Liver (tissue), 9 donors: ENCODE measurements around the gene IRF8. TPM values are rescaled to one million over a fixed set of nuclear protein-coding genes. Genes with fewer than 3 reads are reported as not detected.

Source experiments
- DNase-seq: peaks from one replicate; pipeline ENCODE4 v3.0.0-alpha.2; 2017; ENCODE audit warnings: low spot score
- H3K27ac ChIP-seq, 2 donors: one replicate each; pipeline ENCODE4 v1.7.0; 2013; ENCODE audit warnings: inconsistent platforms in 2 of 2, low read length in 2 of 2, control low read depth in 1 of 2, low read depth in 1 of 2, mild to moderate bottlenecking in 1 of 2
- H3K27me3 ChIP-seq, 4 donors: one replicate each; pipeline versions ENCODE4 v1.6.1 to v1.7.0; 2013; ENCODE audit warnings: low read length in 3 of 4, inconsistent platforms in 1 of 4, mild to moderate bottlenecking in 1 of 4, moderate library complexity in 1 of 4; ENCODE audit not compliant: control insufficient read depth in 4 of 4, insufficient read depth in 4 of 4
- H3K36me3 ChIP-seq, 4 donors: one replicate each; pipeline versions ENCODE4 v1.6.1 to v1.7.0; 2013; ENCODE audit warnings: low read length in 3 of 4, mild to moderate bottlenecking in 3 of 4, low read depth in 1 of 4, moderate library complexity in 1 of 4; ENCODE audit not compliant: control insufficient read depth in 4 of 4, insufficient read depth in 3 of 4
- H3K4me1 ChIP-seq, 4 donors: one replicate each; pipeline versions ENCODE4 v1.6.1 to v1.7.0; 2013; ENCODE audit warnings: low read length in 3 of 4, mild to moderate bottlenecking in 3 of 4, moderate library complexity in 1 of 4; ENCODE audit not compliant: control insufficient read depth in 4 of 4, insufficient read depth in 4 of 4
- H3K4me3 ChIP-seq, 3 donors: one replicate each; pipeline versions ENCODE4 v1.6.1 to v1.7.0; 2013; ENCODE audit warnings: low read length in 3 of 3, control low read depth in 1 of 3, low read depth in 1 of 3, mild to moderate bottlenecking in 1 of 3
- H3K9ac ChIP-seq, 2 donors: one replicate each; pipeline ENCODE4 v1.7.0; 2013; ENCODE audit warnings: low read length in 2 of 2, mild to moderate bottlenecking in 2 of 2, moderate library complexity in 2 of 2, control low read depth in 1 of 2, low read depth in 1 of 2
- H3K9me3 ChIP-seq, 4 donors: one replicate each; pipeline versions ENCODE4 v1.6.1 to v1.7.0; 2013; ENCODE audit warnings: low read length in 3 of 4; ENCODE audit not compliant: control insufficient read depth in 4 of 4
- EGR1 ChIP-seq, 2 donors: IDR thresholded peaks; 2 replicates each; pipeline ENCODE4 v1.6.1; 2016 to 2018; ENCODE audit warnings: antibody characterized with exemption in 2 of 2, low read depth in 2 of 2
- FOXA1 ChIP-seq: IDR thresholded peaks from 2 replicates; pipeline ENCODE4 v1.6.1; 2016; ENCODE audit warnings: antibody characterized with exemption
- FOXA2 ChIP-seq: IDR thresholded peaks from 2 replicates; pipeline ENCODE4 v1.6.1; 2016; ENCODE audit warnings: antibody characterized with exemption
- GABPA ChIP-seq, 2 donors: IDR thresholded peaks in 1 of 2; conservative IDR thresholded peaks in 1 of 2; 2 replicates each; pipeline ENCODE4 v1.6.1; 2016; ENCODE audit warnings: antibody characterized with exemption in 2 of 2, mild to moderate bottlenecking in 1 of 2, moderate library complexity in 1 of 2
- HNF4A ChIP-seq, 2 donors: conservative IDR thresholded peaks; 2 replicates each; pipeline ENCODE4 v1.6.1; 2016; ENCODE audit warnings: antibody characterized with exemption in 2 of 2, mild to moderate bottlenecking in 2 of 2
- RAD21 ChIP-seq, 2 donors: IDR thresholded peaks; 2 replicates each; pipeline ENCODE4 v1.6.1; 2016; ENCODE audit warnings: antibody characterized with exemption in 2 of 2, mild to moderate bottlenecking in 2 of 2
- REST ChIP-seq: IDR thresholded peaks from 2 replicates; pipeline ENCODE4 v1.6.1; 2016; ENCODE audit warnings: antibody characterized with exemption, mild to moderate bottlenecking
- RXRA ChIP-seq, 2 donors: IDR thresholded peaks; 2 replicates each; pipeline ENCODE4 v1.6.1; 2017 to 2018; ENCODE audit warnings: antibody characterized with exemption in 2 of 2, mild to moderate bottlenecking in 1 of 2
- SP1 ChIP-seq: IDR thresholded peaks from 2 replicates; pipeline ENCODE4 v1.6.1; 2018; ENCODE audit warnings: antibody characterized with exemption, mild to moderate bottlenecking
- TAF1 ChIP-seq: conservative IDR thresholded peaks from 2 replicates; pipeline ENCODE4 v1.6.1; 2016; ENCODE audit warnings: antibody characterized with exemption, mild to moderate bottlenecking
- YY1 ChIP-seq: IDR thresholded peaks from 2 replicates; pipeline ENCODE4 v1.6.1; 2016; ENCODE audit warnings: antibody characterized with exemption, mild to moderate bottlenecking
- WGBS: extraction: QIAGEN DNeasy Blood & Tissue Kit; methylation state at CpG from one replicate; pipeline ENCODE4 v1.1.7; 2013; 5-methylcytosine and 5-hydroxymethylcytosine counted together
- polyA plus RNA-seq, 2 donors: library from polyadenylated mRNA; stranded (reverse) in 1 of 2; unstranded in 1 of 2; fragments of 200-250 nt in 1 of 2; fragments of >200 nt in 1 of 2; fragmentation: Nextera tagmentation in 1 of 2; extraction: Ambion mirVana in 1 of 2; gene quantifications; one replicate each; pipeline versions ENCODE4 v1.2.1 to v1.2.3, GENCODE V29; 2013 to 2015
- total RNA-seq, 2 donors: library from RNA; depleted of rRNA; stranded (reverse); fragments of >200 nt; gene quantifications; one replicate each; pipeline ENCODE4 v1.2.3, GENCODE V29; 2014
- TF ChIP-seq, protein P1 (sequence below): IDR thresholded peaks from 2 replicates; pipeline ENCODE4 v1.6.1; 2016; ENCODE audit warnings: antibody characterized with exemption
- TF ChIP-seq, protein P2 (sequence below): IDR thresholded peaks from 2 replicates; pipeline ENCODE4 v1.6.1; 2016; ENCODE audit warnings: antibody characterized with exemption
- TF ChIP-seq, protein P3 (sequence below): fragments of 150-350 bp; IDR thresholded peaks from 2 replicates; pipeline ENCODE4 v1.5.1; 2017; ENCODE audit warnings: improper control_type of control experiment, low read depth, low read length; ENCODE audit not compliant: missing input control
- donor health status: healthy.
- donor health status: healthy.
- donor health status: healthy.
- donor health status: healthy.
- donor health status: healthy.

Gene IRF8
- 10 to 100 TPM; 17.1 to 25.8 TPM for total RNA-seq
- 1 to 10 TPM; 5.1 to 7.6 TPM for polyA plus RNA-seq

DNA sequence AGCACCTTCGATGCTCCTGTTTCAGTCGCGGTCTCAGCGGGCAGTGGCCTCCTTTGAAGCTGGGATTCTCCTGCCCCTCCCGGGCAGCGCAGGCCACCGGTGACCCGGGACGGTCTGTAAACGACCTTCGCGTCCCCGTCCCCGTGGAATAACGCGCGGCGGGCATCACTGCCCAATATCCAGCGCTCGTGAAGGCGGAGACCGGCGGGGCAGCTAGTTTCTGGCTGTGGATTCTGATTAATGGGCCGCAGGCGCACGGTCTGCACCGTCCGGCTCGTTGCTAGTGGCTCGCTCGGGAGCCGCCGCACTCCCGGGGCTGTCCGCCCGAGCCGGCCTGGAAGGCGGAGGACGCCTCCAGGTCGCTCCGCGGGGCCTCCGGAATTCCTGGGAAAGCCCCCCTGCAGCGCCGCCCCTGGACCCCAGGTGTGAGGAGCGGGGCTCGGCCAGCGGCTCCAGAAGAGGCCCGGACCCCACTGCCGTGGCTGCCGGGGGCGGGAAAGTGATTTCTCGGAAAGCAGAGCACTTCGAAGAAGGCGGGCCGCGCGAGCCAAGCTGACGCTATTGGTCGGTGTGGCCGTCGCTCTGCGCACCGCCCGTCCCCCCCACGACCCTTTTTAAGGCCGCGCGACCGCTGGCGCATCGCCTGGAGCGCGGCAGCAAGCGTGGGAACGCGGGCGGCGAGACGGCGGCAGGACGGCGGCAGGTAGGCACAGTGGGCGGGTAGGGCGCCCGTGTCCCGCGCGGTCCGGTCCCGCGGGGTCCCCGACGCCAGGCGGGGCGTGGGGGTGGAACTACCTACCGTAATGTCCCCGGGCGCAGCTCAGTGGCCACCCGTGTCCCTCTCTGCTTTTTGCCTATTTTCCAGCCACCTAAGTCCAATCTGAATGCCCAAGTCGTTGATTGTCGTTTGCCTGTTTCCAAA is at the start of gene IRF8:
IRF8 (plus strand) TSS at position 642 of the 922 bp plus-strand sequence. CDS start 3,854 bp downstream, outside the sequence.
- Histone ChIP-seq H3K27me3 (no peaks in the 10 kb centered on the region), H3K36me3 (peaks cover 0 to 7% (median 3%) of the 10 kb centered on the region in 4 donors), H3K9ac (peak within 1 kb of the TSS; percentile 70 to 94), H3K4me3 (peak within 1 kb of the TSS; percentile 70 to 91 (median 84)), H3K9me3 (no peaks in the 10 kb centered on the region), H3K27ac (peak within 1 kb of the TSS; percentile 77 to 82), H3K4me1 (peaks cover 11 to 32% (median 22%) of the 10 kb centered on the region in 4 donors)
- WGBS: under 1% methylated on average over 102 of the region's 102 CpGs
- DNase-seq: peak; percentile 76
- TF ChIP-seq RXRA (IDR thresholded peaks at IDR 0.05) (peak in 1 of 2 donors; percentile 14), SP1 (peak; percentile 68), GABPA (IDR thresholded peaks at IDR 0.05 in 1 of 2, conservative IDR thresholded peaks at IDR 0.05 in 1 of 2) (no peak), REST (peak; percentile 72), EGR1 (IDR thresholded peaks at IDR 0.05; ENCODE audit: low read depth in 2 of 2) (peak in 1 of 2 donors; percentile 28), TAF1 (no peak)
- TF ChIP-seq, protein P1, sequence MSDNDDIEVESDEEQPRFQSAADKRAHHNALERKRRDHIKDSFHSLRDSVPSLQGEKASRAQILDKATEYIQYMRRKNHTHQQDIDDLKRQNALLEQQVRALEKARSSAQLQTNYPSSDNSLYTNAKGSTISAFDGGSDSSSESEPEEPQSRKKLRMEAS: no peak

DNA sequence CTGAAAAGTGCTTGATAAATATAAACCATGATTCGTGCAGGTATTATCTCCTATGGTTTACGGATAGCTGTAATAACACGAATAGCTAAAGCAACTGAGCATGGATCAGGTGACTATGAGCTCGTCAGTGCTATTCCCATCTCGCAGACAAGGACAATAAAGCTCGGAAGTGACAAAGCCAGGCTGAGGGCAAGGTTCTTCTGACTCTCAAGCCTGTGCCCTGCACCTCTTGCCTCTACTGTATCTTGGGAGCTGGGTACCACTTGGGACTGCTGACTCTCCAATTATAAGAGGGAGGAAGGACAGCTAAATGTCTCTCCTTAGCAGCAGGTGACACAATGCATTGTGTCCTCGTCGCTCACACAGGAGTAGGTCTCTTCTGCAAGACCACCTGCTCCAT is 49.6 kb upstream of the IRF8 start:
- peaks cover 4 to 37% (median 22%) of the 10 kb centered on the region in 4 donors for H3K4me1 ChIP-seq
- no peak for DNase-seq
- no peak overlapping the region for H3K4me3 ChIP-seq
- peak overlapping the region; percentile 88 to 97 for H3K27ac ChIP-seq
- no peaks in the 10 kb centered on the region for H3K27me3 ChIP-seq
- H3K9me3 ChIP-seq: no peaks in the 10 kb centered on the region
- no peak for TF ChIP-seq REST
- TF ChIP-seq RAD21 (IDR thresholded peaks at IDR 0.05): no peak
- no peak for TF ChIP-seq FOXA1
- TF ChIP-seq, protein P2, sequence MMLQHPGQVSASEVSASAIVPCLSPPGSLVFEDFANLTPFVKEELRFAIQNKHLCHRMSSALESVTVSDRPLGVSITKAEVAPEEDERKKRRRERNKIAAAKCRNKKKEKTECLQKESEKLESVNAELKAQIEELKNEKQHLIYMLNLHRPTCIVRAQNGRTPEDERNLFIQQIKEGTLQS: no peak
- TF ChIP-seq YY1: no peak
- no peak for TF ChIP-seq HNF4A (conservative IDR thresholded peaks at IDR 0.05)
- TF ChIP-seq RXRA (IDR thresholded peaks at IDR 0.05): no peak
- TF ChIP-seq, protein P1: no peak
- no peak for TF ChIP-seq GABPA (IDR thresholded peaks at IDR 0.05 in 1 of 2, conservative IDR thresholded peaks at IDR 0.05 in 1 of 2)
- TF ChIP-seq, protein P3, sequence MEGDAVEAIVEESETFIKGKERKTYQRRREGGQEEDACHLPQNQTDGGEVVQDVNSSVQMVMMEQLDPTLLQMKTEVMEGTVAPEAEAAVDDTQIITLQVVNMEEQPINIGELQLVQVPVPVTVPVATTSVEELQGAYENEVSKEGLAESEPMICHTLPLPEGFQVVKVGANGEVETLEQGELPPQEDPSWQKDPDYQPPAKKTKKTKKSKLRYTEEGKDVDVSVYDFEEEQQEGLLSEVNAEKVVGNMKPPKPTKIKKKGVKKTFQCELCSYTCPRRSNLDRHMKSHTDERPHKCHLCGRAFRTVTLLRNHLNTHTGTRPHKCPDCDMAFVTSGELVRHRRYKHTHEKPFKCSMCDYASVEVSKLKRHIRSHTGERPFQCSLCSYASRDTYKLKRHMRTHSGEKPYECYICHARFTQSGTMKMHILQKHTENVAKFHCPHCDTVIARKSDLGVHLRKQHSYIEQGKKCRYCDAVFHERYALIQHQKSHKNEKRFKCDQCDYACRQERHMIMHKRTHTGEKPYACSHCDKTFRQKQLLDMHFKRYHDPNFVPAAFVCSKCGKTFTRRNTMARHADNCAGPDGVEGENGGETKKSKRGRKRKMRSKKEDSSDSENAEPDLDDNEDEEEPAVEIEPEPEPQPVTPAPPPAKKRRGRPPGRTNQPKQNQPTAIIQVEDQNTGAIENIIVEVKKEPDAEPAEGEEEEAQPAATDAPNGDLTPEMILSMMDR: no peak
- TF ChIP-seq FOXA2: no peak
- no peak overlapping the region for H3K9ac ChIP-seq
- WGBS: 89% methylated on average over 8 of the region's 8 CpGs
- no peaks in the 10 kb centered on the region for H3K36me3 ChIP-seq
